Left lung (tissue), 10 donors: ENCODE results near the gene TMEM222. TPM values are rescaled to one million over a fixed set of nuclear protein-coding genes. Genes with fewer than 3 reads are reported as not detected.
"Not testable (repeated sequence)": the region's sequence is repeated elsewhere in the genome, so short reads cannot be mapped to it uniquely, and the experiment has no call there.

Experiments
- ATAC-seq: fragments of 200-7000 bp; cut with Tn5 transposase; one replicate; pipeline ENCODE4 v1.9.1; 2020; ENCODE audit warnings: moderate library complexity
- DNase-seq, 4 donors: peaks; one replicate each; pipeline ENCODE4 v3.0.0-alpha.2; 2013 to 2020
- H3K27ac ChIP-seq, 2 donors: fragments of 200-600 bp; sonication (generic) in 1 of 2; one replicate each; pipeline versions ENCODE4 v1.5.0 to v1.8.0; 2020 to 2021
- H3K27me3 ChIP-seq, 2 donors: fragments of 200-600 bp; sonication (generic) in 1 of 2; one replicate each; pipeline versions ENCODE4 v1.5.0 to v1.8.0; 2020 to 2021
- H3K36me3 ChIP-seq, 2 donors: fragments of 200-600 bp; sonication (generic) in 1 of 2; one replicate each; pipeline versions ENCODE4 v1.5.0 to v1.8.0; 2020 to 2021
- H3K4me1 ChIP-seq, 2 donors: fragments of 200-600 bp; one replicate each; pipeline ENCODE4 v1.8.0; 2021
- H3K4me3 ChIP-seq, 2 donors: fragments of 200-600 bp; sonication (generic) in 1 of 2; one replicate each; pipeline versions ENCODE4 v1.5.0 to v1.8.0; 2020 to 2021; ENCODE audit warnings: mild to moderate bottlenecking in 1 of 2
- H3K9me3 ChIP-seq, 2 donors: fragments of 200-600 bp; sonication (generic) in 1 of 2; one replicate each; pipeline versions ENCODE4 v1.5.0 to v1.8.0; 2020 to 2021
- intact Hi-C, 2 donors: fragments of 100-400 bp; cut with DNase I; formaldehyde crosslinking; loops; one replicate each; pipeline versions ENCODE4 v1.11.2 to v1.14.2; 2022
- polyA plus RNA-seq, 6 donors: library from polyadenylated mRNA; unstranded; fragments of 120-200 nt; gene quantifications; one replicate each; pipeline ENCODE4 v1.2.1, GENCODE V29; 2013; ENCODE audit not compliant: insufficient read length in 6 of 6
- total RNA-seq, 2 donors: library from RNA; stranded (reverse); fragmentation: NEBNext Ultra II Directional; extraction: Animal tissue kit (Norgen Biotek cat#: 25700); gene quantifications; one replicate each; pipeline ENCODE4 v1.2.1, GENCODE V29; 2021
- TF ChIP-seq, protein P1 (sequence below), 2 donors: fragments of 200-600 bp; sonication (generic) in 1 of 2; IDR thresholded peaks; one replicate each; pipeline versions ENCODE4 v1.5.0 to v1.8.0; 2021; ENCODE audit warnings: antibody characterized with exemption in 2 of 2
- donor health status: DM: no; HTN: yes; CAD: no.
- donor health status: DM: no; HTN: no; CAD: no.

TMEM222 gene
- total and polyA plus RNA-seq, 8 donors = 29.4 to 40.4 (median 35.7) TPM

DNA sequence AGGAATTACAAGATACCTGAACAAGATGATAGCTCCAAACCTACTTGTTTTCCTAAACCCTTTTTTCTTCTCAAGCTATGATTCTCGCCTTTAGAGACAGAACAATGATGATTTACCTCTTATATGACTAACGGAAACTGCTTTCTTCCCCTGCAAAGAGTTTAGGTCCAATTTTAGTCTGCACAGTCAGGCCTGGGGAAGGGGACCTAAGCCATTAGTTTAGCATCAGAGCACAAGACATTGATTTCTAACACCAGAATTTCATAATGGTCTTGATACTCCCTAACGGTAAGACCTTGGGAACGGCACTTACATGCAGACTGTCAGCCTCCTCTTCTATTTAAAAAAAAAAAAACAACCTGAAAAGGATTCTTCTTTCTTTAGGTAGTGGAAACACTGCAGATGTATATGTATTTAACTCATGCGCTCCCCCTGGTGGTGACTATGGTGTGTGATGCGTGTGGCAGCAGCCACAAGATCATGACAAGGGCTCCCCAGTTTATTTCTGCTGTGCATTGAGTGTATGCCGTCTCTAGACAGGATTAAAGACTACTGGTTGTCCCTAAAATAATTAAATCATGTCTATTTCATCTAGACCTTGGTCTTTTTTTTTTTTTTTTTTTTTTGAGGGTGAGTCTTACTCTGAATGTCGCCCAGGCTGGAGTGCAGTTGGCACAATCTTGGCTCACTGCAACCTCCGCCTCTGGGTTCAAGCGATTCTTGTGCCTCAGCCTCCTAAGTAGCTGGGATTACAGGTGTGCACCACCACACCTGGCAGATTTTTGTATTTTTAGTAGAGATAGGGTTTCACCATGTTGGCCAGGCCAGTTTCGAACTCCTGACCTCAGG, 37.3 kb upstream of the TMEM222 start:
- DNase-seq (peak; percentile 72 to 86 (median 84)), ATAC-seq (peak; percentile 97)
- Histone ChIP-seq H3K4me3 (no peak overlapping the region), H3K27me3 (no peaks in the 10 kb centered on the region), H3K36me3 (peaks cover 0 to 42% of the 10 kb centered on the region in 2 donors), H3K27ac (no peak overlapping the region), H3K4me1 (no peaks in the 10 kb centered on the region), H3K9me3 (no peaks in the 10 kb centered on the region)
- intact Hi-C loops = loop anchor here in 1 of 2 donors (5.0 kb wide), 1 partner anchor 182 kb away; no protein-coding TSS in a partner anchor
- TF ChIP-seq, protein P1, sequence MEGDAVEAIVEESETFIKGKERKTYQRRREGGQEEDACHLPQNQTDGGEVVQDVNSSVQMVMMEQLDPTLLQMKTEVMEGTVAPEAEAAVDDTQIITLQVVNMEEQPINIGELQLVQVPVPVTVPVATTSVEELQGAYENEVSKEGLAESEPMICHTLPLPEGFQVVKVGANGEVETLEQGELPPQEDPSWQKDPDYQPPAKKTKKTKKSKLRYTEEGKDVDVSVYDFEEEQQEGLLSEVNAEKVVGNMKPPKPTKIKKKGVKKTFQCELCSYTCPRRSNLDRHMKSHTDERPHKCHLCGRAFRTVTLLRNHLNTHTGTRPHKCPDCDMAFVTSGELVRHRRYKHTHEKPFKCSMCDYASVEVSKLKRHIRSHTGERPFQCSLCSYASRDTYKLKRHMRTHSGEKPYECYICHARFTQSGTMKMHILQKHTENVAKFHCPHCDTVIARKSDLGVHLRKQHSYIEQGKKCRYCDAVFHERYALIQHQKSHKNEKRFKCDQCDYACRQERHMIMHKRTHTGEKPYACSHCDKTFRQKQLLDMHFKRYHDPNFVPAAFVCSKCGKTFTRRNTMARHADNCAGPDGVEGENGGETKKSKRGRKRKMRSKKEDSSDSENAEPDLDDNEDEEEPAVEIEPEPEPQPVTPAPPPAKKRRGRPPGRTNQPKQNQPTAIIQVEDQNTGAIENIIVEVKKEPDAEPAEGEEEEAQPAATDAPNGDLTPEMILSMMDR (IDR thresholded peaks at IDR 0.05) = peak; percentile 81 to 93

DNA sequence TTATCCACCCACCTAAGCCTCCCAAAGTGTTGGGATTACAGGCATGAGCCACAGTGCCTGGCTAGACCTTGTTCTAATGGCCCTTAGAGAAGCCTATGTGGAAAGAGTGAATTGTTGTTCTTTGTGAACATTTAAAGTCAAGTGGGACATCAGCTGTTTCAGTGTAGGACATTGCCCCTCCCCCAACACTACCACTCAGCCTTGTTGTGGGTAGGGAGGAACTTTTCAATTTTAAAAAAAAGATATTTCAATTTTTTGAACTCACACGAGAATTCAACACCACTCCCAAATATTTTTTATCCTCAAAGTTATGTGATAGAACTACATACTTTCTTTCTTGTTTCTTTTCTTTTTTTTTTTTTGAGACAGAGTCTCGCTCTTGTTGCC, 36.7 kb upstream of the TMEM222 start:
- TF ChIP-seq, protein P1 (IDR thresholded peaks at IDR 0.05) = no peak
- peak; percentile 27 for ATAC-seq
- no peak overlapping the region for H3K27ac ChIP-seq
- H3K9me3 ChIP-seq = no peaks in the 10 kb centered on the region
- no peak overlapping the region for H3K4me3 ChIP-seq
- no peak for DNase-seq
- no peaks in the 10 kb centered on the region for H3K27me3 ChIP-seq
- peaks cover 0 to 46% of the 10 kb centered on the region in 2 donors for H3K36me3 ChIP-seq
- intact Hi-C loops = no loop called here
- no peaks in the 10 kb centered on the region for H3K4me1 ChIP-seq

DNA sequence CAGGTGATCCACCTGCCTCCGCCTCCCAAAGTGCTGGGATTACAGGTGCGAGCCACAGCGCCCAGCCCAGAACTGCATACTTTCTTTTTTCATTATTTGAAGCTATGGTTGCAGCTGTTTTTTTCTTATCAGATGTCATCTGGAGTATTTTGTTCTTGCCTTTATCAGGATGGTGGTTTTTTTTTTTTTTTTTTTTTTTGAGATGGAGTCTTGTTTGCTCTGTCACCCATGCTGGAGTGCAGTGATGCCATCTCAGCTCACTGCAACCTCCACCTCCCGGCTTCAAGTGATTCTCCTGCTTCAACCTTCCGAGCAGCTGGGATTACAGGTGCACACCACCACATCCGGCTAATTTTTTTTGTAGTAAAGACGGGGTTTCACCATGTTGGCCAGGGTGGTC, 36.1 kb upstream of the TMEM222 start:
- intact Hi-C loops, H3K27me3 ChIP-seq, H3K9me3 ChIP-seq, ATAC-seq, H3K4me3 ChIP-seq, H3K27ac ChIP-seq, H3K4me1 ChIP-seq, DNase-seq: not testable (repeated sequence)
- peaks cover 0 to 51% of the 10 kb centered on the region in 2 donors for H3K36me3 ChIP-seq

DNA sequence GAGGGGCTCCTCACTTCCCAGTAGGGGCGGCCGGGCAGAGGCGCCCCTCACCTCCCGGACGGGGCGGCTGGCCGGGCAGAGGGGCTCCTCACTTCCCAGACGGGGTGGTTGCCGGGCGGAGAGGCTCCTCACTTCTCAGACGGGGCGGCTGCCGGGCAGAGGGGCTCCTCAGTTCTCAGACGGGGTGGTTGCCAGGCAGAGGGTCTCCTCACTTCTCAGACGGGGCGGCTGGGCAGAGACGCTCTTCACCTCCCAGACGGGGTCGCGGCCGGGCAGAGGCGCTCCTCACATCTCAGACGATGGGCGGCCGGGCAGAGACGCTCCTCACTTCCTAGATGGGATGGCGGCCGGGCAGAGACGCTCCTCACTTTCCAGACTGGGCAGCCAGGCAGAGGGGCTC, 32.8 kb upstream of the TMEM222 start:
- intact Hi-C loops, H3K27ac ChIP-seq, H3K4me3 ChIP-seq, DNase-seq, H3K9me3 ChIP-seq, H3K4me1 ChIP-seq, ATAC-seq, H3K27me3 ChIP-seq: not testable (repeated sequence)
- peaks cover 0 to 64% of the 10 kb centered on the region in 2 donors for H3K36me3 ChIP-seq

DNA sequence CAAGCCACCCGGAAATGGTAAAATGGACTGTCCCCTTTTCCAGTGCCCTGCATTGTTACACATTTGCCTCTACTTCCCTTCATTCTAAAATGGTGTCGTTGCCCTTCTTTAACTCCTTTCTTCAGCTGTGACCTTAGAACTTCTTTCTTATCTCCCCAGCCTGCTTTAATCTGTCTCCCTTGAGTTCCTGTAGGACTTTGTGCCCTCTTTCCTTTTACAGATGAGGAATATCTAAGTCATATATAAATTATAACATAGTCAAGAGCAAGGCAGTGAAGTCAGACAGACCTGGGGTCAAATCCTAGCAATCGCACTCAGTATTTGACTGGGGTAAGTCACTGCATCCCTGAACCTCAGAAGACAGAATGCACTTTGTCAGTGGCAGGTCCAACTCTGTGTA, 31.4 kb upstream of the TMEM222 start:
- intact Hi-C loops = no loop called here
- TF ChIP-seq, protein P1 (IDR thresholded peaks at IDR 0.05) = no peak
- H3K27ac ChIP-seq = no peak overlapping the region
- H3K27me3 ChIP-seq = no peaks in the 10 kb centered on the region
- DNase-seq = no peak
- H3K9me3 ChIP-seq = no peaks in the 10 kb centered on the region
- no peak overlapping the region for H3K4me3 ChIP-seq
- no peaks in the 10 kb centered on the region for H3K4me1 ChIP-seq
- peaks cover 0 to 75% of the 10 kb centered on the region in 2 donors for H3K36me3 ChIP-seq
- no peak for ATAC-seq

DNA sequence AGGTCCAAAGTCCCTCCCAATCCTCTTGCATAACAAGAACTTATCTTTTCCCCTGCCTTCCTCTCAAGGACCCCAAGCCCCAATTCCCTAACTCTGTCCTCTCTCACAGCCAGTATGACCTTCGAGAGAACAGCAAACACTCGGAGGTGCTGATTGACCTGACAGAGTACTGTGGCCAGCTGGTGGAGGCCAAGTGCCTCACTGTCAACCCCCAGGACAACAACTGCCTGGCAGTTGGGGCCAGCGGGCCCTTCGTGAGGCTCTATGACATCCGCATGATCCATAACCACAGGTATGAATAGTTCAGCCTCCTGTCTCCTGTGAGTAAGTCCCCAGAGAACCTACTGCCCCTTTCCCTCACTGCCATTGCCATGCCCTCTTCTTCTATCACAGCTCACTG, 29.9 kb upstream of the TMEM222 start:
- peaks cover 0 to 74% of the 10 kb centered on the region in 2 donors for H3K36me3 ChIP-seq
- H3K9me3 ChIP-seq = no peaks in the 10 kb centered on the region
- TF ChIP-seq, protein P1 (IDR thresholded peaks at IDR 0.05) = no peak

More for the DNA sequence above, 29.9 kb upstream of the TMEM222 start:
- no peaks in the 10 kb centered on the region for H3K27me3 ChIP-seq
- ATAC-seq (peak; percentile 80), DNase-seq (no peak)
- no peaks in the 10 kb centered on the region for H3K4me1 ChIP-seq
- no peak overlapping the region for H3K27ac ChIP-seq
- intact Hi-C loops = no loop called here
- H3K4me3 ChIP-seq = no peak overlapping the region
